HG03060 (cell line): ENCODE data around the gene CRISP3.

Source experiments
- ATAC-seq: cut with Tn5 transposase; IDR thresholded peaks from one replicate; pipeline ENCODE4 v1.9.1; 2021; ENCODE audit warnings: low read depth, moderate number of reproducible peaks; ENCODE audit not compliant: unreplicated experiment

The CRISP3 gene

DNA sequence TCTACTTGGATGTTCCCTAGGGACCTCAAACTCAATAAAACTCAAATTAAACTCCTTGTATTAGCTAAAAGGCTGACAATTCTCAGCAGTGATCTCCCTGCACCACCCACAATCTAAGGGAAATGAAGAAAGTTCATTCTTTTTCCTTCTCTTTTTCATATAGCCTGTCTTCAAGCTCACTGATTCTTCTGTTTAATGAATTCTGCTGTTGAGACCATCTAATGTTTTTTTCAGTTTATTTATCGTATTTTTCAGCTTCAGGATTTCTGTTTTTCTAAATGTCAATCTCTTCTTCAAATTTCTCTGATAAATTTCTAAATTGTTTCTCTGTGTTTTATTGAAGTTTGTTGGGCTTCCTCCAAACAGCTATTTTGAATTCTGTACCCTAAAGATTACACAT is 50.7 kb downstream of the CRISP3 start:
- ATAC-seq = no peak

DNA sequence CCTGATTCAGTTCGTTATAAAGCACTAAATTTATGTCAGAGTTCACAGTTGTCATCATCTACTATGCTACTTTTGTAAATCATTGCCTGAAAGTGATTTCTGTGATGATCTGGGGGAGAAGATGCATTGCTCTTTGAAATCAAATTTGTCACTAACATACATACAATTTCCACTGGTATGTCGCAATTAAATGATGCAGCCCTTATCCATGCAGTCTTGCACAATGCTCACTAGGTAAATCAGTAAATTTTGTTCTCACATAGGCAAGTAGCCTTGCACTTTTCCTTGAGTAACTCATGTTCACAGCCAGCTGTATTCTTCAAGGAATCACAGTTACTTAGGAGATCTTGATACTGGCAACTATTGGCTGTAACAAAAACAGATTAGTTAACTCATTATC is 51.7 kb downstream of the CRISP3 start:
- ATAC-seq = no peak
